HG03521 (cell line): ENCODE data around the gene KCNE3.

Source experiments
- ATAC-seq: cut with Tn5 transposase; IDR thresholded peaks from one replicate; pipeline ENCODE4 v1.9.1; 2021; ENCODE audit warnings: mild to moderate bottlenecking, moderate library complexity; ENCODE audit not compliant: unreplicated experiment

The KCNE3 gene

DNA sequence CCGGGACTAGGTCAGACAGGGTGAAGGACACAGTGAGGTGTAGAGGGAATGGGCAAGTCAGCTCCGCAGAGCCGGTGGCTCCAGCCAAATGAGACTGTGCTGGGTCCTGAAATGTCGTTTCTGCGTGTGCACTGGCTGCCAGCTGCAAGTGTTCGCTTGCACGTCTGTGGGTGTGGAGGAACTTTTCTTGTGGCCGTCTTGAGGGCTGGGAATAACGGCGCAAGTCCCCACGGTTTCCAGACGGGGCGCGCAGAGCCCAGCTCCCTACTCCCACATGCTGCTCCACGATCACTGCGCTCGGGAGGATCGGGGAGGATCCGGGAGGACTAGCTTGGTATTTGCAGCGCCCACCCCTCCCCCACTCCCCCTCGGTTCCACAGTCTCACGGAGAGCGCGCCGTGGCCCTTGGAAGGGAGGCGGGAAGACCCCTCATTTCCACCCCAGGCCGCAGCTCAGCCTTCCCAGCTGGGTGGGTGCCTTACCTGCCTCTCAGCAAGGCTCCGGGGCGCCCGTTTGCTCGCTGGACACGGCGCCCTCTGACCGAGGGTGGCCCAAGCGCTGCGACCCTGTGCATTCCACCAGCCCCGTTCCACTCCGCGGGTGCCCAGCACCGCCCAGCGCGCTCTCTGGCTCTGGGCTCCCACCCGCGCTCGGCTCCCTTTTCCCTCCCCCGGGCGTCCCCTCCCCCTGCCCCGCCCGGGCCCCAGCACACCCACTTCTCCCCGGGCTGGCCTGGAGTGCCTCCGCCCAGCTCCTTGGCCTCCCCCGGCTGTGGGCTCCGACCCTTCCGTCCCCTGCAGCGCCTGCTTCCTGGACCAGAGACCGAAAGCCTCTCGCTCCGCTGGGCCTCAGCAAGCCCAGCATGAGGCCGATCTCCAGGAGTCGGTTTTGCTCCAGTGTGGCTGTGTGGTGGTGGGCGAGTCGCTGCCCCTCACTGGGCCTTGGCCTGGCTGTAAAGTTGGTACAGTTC lies at the start of gene KCNE3:
Gene KCNE3, minus strand, starts transcription at position 634 of the 970 bp plus-strand sequence. CDS start 9,986 bp downstream, outside the sequence.
- no peak for ATAC-seq

- ATAC-seq = no peak
Measured at GRCh38 chr11:74507582-74507981, 40.2 kb upstream of the KCNE3 start.

- no peak for ATAC-seq
Measured at GRCh38 chr11:74506823-74507222, 39.5 kb upstream of the KCNE3 start.

- ATAC-seq = no peak
Measured at GRCh38 chr11:74505911-74506310, 38.6 kb upstream of the KCNE3 start.

DNA sequence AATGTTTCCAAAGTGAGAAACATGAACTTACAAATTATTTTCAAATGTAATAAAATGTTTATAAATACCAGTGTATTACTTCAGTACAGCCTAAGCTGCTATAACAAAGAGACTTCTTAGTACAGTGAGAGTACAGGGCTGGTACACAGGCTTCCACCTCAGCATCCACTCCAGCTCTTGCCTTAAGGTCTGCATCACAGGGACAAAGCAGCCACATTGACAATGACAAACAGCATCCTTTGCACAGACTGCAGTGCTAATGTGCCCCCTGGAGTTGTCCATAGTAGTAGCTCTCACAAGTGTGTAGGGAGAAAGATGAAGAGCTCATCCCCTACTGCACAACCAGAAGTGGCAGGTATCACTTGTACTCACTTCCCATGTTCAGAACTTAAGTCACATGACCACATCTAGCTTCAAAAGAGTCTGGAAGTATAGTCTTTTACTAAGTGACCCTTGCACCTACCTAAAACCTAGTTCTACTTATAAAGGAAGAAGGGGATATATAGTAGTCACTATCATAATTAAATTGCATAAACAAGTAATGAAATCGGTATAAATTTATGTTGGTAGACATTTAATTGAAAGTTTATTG lies 36.8 kb upstream of the KCNE3 start:
- ATAC-seq = no peak

DNA sequence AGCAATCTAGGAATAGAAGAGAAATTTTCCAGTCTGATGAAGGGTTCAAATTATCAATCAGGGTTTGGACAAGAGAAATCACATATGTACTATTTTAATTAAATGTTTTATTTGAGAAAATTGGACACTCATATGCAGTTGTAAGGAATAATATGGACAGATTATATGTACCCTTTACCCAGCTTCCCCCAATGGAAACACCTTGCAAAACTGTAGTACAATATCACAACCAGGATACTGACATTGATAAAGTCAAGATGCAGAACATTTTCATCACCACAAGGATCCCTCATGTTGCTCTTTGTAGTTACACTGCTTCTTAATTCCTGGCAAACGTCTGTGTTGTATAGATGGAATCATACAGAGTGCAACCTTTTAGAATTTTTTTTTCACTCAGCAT lies 27.6 kb upstream of the KCNE3 start:
- no peak for ATAC-seq

- ATAC-seq = no peak
Measured at GRCh38 chr11:74493791-74494630, 26.7 kb upstream of the KCNE3 start.

DNA sequence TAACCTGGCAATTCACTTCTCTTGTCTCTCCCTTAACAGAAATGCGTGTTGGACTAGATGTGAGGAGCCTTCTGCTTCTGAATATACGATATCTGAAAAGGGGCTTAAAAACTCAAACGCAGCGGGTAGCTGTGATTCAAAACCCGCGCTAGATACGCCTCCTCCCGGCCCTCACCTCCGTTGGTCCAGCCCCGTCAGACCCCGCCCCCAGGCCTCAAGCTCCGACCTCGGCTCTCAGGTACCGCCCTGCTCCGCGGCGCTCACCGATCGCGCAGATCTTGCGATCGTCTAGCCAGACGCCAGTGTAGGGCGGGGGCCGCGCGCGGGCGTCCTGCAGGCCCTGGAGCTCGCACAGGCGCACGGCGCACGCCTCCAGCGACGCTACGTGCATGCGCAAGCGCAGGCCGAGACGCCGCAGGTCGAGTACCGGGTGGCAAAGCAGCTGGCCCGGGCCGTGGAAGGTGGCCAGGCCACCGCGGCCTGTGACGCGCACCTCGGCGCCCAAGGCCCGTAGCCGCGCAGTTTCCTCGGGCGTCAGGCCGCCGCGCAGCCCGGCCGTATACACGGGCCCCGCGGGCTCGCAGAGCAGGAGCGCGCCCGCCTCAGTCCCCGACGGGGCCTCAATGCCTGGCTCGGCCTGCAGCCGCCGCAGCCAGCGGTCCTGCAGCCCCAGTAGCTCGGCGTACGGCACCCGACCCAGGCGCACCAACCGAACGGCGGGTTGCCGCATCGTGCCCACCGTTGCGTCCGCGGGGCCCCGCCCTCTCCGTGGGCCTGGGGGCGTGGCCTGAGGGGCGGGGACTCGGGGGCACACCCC lies 25.8 kb upstream of the KCNE3 start, which contains the start of gene LIPT2:
Gene LIPT2, minus strand, starts transcription at position 751 of the 817 bp plus-strand sequence. Its CDS starts 21 bp downstream, at position 730.
- ATAC-seq = peak; percentile 97

DNA sequence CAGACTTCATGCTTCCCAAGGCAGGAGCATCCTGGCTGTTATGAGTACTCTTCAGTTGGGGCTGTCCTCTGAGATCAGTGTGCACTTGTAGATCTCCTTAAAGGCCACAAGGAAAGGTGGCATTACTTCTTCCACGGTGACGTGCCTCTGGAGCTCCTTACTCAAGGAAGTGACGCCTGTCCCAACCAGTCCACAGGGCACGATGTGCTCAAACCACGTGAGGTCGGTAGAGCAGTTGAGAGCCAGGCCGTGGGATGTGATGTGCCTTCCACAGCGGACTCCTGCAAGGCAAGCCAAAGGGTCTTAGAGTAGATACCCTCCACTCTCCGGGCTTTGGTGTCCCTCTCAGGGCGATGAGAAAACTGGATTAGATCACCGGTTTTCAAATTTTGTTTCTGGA lies 24.7 kb upstream of the KCNE3 start:
- no peak for ATAC-seq

GRCh38 chr11:74490941-74491340 lies 23.6 kb upstream of the KCNE3 start:
- no peak for ATAC-seq

GRCh38 chr11:74487875-74488274 lies 20.5 kb upstream of the KCNE3 start:
- no peak for ATAC-seq

- ATAC-seq = no peak
Measured at GRCh38 chr11:74485868-74486267, 18.5 kb upstream of the KCNE3 start.

GRCh38 chr11:74480688-74481417 lies 13.5 kb upstream of the KCNE3 start:
- no peak for ATAC-seq

GRCh38 chr11:74479732-74480123 lies 12.4 kb upstream of the KCNE3 start:
- ATAC-seq = no peak

GRCh38 chr11:74478877-74479731 lies 11.8 kb upstream of the KCNE3 start:
- no peak for ATAC-seq

DNA sequence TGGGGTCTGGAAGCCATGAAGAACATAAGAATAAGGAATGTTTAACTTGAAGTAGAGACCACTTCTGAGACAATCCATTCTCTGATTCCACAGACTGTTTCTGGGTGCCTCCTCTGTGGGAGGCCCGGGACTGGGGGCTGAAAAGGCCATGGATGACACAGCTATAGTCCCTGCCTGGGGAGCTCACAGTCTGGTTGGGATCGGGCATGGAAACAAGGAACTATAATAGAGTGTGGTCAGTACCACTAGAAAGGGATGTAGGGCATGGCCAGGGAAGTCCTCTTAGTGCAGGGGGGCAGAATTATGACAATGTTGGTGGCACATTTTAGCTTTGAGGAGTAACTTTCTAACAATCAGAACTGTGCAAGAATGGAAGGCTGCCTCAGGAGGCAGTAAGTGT lies 9.2 kb upstream of the KCNE3 start:
- no peak for ATAC-seq

DNA sequence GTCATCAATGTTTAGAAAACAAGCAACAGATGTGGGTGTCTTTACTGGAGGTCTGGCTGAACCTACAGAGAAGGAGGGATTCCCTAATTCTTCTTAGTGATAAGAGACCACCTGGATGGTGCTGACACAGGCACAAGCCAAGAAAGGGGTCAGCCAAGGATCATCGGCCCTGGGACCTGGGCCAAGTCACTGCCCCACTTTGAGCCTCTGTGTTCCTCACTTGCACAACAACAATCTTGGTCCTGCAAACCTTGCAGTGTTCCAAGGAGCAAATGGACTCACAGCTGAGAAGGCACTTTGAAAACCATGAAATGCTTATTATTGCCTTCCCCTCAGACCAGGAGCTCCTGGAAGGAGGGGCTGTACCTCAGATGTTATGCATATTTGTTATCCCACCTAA lies 7.0 kb upstream of the KCNE3 start:
- ATAC-seq = no peak

- no peak for ATAC-seq
Measured at GRCh38 chr11:74473382-74474173, 6.2 kb upstream of the KCNE3 start.
